HG03045 (cell line): ENCODE measurements around the gene SPSB3.

Source experiments
- ATAC-seq: cut with Tn5 transposase; IDR thresholded peaks from one replicate; pipeline ENCODE4 v1.9.1; 2021; ENCODE audit warnings: mild to moderate bottlenecking, moderate library complexity; ENCODE audit not compliant: unreplicated experiment

Gene SPSB3

GRCh38 chr16:1790261-1790610 is 7.9 kb upstream of the SPSB3 start:
- ATAC-seq = no peak

- ATAC-seq = no peak
Observed at GRCh38 chr16:1789643-1790045, 7.3 kb upstream of the SPSB3 start.

GRCh38 chr16:1788708-1789100 is 6.3 kb upstream of the SPSB3 start:
- no peak for ATAC-seq

- ATAC-seq = no peak
Observed at GRCh38 chr16:1788095-1788707, 5.8 kb upstream of the SPSB3 start.

GRCh38 chr16:1787322-1788094 is 5.1 kb upstream of the SPSB3 start:
- ATAC-seq = no peak

GRCh38 chr16:1787056-1787321 is 4.6 kb upstream of the SPSB3 start:
- ATAC-seq = no peak

GRCh38 chr16:1786242-1787055 is 4.1 kb upstream of the SPSB3 start:
- ATAC-seq = no peak

GRCh38 chr16:1785846-1786170 is 3.4 kb upstream of the SPSB3 start:
- no peak for ATAC-seq

- no peak for ATAC-seq
Observed at GRCh38 chr16:1784977-1785845, 2.8 kb upstream of the SPSB3 start.

- ATAC-seq = no peak
Observed at GRCh38 chr16:1781758-1782407, 488 bp downstream of the SPSB3 start.

- no peak for ATAC-seq
Observed at GRCh38 chr16:1781254-1781653, 1.1 kb downstream of the SPSB3 start.

GRCh38 chr16:1780677-1781072 is 1.7 kb downstream of the SPSB3 start:
- ATAC-seq = no peak

GRCh38 chr16:1779741-1780676 is 2.4 kb downstream of the SPSB3 start:
- ATAC-seq = no peak

- ATAC-seq = no peak
Observed at GRCh38 chr16:1779234-1779701, 3.1 kb downstream of the SPSB3 start.

GRCh38 chr16:1778200-1779179 is 3.9 kb downstream of the SPSB3 start:
- ATAC-seq = no peak

- ATAC-seq = no peak
Observed at GRCh38 chr16:1777375-1778199, 4.8 kb downstream of the SPSB3 start.

- ATAC-seq = no peak
Observed at GRCh38 chr16:1776991-1777374, 5.4 kb downstream of the SPSB3 start.

GRCh38 chr16:1776672-1776955 is 5.8 kb downstream of the SPSB3 start:
- no peak for ATAC-seq
